ENCODE data around the gene FILIP1L. TPM values are rescaled to one million over a fixed set of nuclear protein-coding genes. Genes with fewer than 3 reads are reported as not detected.

The FILIP1L gene
- total RNA-seq, 4 donors from 2014 or later = 4.4 to 17.7 (median 13.2) TPM

DNA sequence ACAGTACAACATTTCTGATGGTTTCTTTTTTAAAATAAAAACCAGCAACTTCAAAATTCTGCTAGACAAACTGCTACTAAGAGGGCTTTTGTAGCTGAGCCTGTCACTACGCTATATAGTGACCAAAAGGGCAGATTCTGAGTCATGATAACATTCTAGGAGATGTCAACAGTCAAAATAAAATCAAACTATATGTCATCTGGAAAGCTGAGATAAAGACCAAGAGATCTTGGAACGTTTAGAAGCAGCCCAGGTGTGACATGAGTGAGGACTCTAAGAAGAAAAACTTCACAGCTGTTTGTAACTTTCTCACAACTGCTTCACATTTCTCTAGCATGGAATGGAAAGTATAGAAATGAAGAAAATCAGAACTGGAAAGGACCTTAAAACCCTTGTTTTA, 84.6 kb downstream of the FILIP1L start:
- Histone ChIP-seq H3K9me3 (no peaks in the 10 kb centered on the region), H3K27me3 (no peaks in the 10 kb centered on the region), H3K4me1 (no peaks in the 10 kb centered on the region), H3K27ac (no peak overlapping the region), H3K4me3 (replicated peaks in 1 of 3) (no peak overlapping the region), H3K36me3 (no peaks in the 10 kb centered on the region)
- intact Hi-C loops (cut with DNase I) = no loop called here
- WGBS, 2 donors = 67 to 72% methylated on average over 2 of the region's 2 CpGs
- TF ChIP-seq POLR2A (IDR thresholded peaks at IDR 0.05) (no peak), CTCF (IDR thresholded peaks at IDR 0.05) (no peak)
- no peak for DNase-seq

DNA sequence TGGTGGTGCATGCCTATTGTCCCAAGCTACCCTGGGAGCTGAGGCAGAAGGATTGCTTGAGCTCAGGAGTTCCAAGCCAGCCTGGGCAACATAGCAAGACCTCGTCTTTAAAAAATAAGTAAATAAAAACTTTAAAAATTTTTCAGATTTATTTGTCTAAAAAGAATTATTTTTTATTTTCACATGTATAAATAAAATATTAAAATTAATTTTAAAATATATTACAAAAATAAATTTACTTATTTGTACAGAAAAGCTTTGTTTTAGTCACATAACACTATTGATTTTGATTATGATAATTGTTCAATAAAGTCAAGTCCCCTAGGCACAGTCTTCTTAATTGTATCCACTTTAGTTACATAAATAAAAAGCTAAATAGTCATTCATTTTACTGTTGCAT, 85.2 kb downstream of the FILIP1L start:
- Histone ChIP-seq H3K27me3 (no peaks in the 10 kb centered on the region), H3K4me1 (peaks cover 0 to 1% of the 10 kb centered on the region in 2 donors), H3K36me3 (no peaks in the 10 kb centered on the region), H3K27ac (no peak overlapping the region), H3K4me3 (replicated peaks in 1 of 3) (no peak overlapping the region), H3K9me3 (no peaks in the 10 kb centered on the region)
- intact Hi-C loops (cut with DNase I) = no loop called here
- DNase-seq = no peak
- TF ChIP-seq POLR2A (IDR thresholded peaks at IDR 0.05) (no peak), CTCF (IDR thresholded peaks at IDR 0.05) (no peak)
- 96 to 100% methylated on average over 1 of the region's 1 CpG for WGBS, 2 donors

- TF ChIP-seq CTCF (IDR thresholded peaks at IDR 0.05) (no peak), POLR2A (IDR thresholded peaks at IDR 0.05) (no peak)
- no peaks in the 10 kb centered on the region for H3K9me3 ChIP-seq
- peaks cover 10 to 12% of the 10 kb centered on the region in 2 donors for H3K4me1 ChIP-seq
- 88 to 92% methylated on average over 1 of the region's 1 CpG for WGBS, 2 donors
- no peak overlapping the region for H3K27ac ChIP-seq
- intact Hi-C loops (cut with DNase I) = no loop called here
- DNase-seq = no peak
- H3K36me3 ChIP-seq = no peaks in the 10 kb centered on the region
- H3K27me3 ChIP-seq = no peaks in the 10 kb centered on the region
- H3K4me3 ChIP-seq (replicated peaks in 1 of 3) = no peak overlapping the region
These were observed 87.0 kb downstream of the FILIP1L start for GRCh38 chr3:100027321-100027720.

DNA sequence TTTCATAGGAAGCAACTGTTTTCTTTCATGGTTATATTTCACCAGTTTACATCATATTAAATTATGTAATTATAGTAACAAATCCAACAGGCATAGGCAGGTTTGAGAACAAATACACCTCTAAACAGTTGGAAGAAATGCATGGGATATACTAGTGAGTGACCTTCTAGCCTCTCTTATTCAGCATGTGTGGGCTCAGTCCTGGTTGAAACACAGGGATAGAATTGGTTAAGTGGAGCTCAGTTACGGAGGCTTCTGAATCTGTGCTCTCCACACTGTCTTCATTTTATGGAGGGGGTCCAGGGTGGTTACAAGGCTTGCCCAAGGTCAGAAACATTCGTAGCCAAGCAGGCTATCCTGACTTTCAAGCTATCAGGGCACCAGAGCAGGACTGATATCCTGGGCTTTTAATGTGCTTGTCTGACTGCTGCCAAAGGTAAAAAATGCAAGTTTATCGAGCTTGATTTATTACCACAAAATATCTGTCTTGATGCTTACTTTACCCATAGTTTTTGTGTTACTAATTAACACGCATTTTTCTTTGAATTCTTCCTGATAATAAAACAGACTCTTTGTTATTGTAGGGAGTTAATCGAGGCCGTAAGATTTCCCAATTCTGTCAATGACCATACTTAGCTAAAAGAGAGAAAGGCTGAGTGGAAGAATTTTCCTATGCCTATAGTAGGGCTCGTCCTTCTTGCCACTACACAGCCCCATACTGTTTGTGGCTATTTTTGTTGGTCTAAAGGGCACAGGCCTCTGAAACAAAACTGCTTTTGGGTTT, 89.6 kb downstream of the FILIP1L start:
- TF ChIP-seq POLR2A (IDR thresholded peaks at IDR 0.05) = no peak
- no peak for TF ChIP-seq CTCF (IDR thresholded peaks at IDR 0.05)
- WGBS, 2 donors = 85 to 89% methylated on average over 7 of the region's 7 CpGs
- no peaks in the 10 kb centered on the region for H3K36me3 ChIP-seq
- peaks cover 10 to 17% of the 10 kb centered on the region in 2 donors for H3K4me1 ChIP-seq
- no peaks in the 10 kb centered on the region for H3K27me3 ChIP-seq
- no peak overlapping the region for H3K4me3 ChIP-seq (replicated peaks in 1 of 3)
- intact Hi-C loops (cut with DNase I) = no loop called here
- no peak for DNase-seq
- no peak overlapping the region for H3K27ac ChIP-seq
- no peaks in the 10 kb centered on the region for H3K9me3 ChIP-seq

DNA sequence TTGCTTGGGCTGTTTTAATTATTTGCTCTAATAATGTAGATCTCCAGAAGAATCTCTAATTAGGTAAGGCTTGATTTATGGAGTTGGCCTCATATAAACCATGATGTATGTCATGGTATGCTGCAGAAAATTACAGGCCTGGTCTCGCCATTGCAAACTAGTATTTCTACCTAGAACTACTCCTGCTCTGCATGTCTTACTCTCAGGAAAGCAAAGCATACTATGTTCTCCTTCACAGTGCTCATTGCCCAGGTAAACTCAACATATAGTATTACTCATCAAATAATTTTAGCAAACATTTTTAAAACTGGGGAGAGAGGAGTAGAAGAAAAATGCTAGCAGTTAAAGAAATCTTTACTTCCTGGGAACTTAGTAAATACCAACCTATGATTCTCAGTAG, 90.7 kb downstream of the FILIP1L start:
- no peak overlapping the region for H3K4me3 ChIP-seq (replicated peaks in 1 of 3)
- H3K36me3 ChIP-seq = no peaks in the 10 kb centered on the region
- H3K9me3 ChIP-seq = no peaks in the 10 kb centered on the region
- H3K27me3 ChIP-seq = no peaks in the 10 kb centered on the region
- peaks cover 10 to 17% of the 10 kb centered on the region in 2 donors for H3K4me1 ChIP-seq
- 95% methylated on average over 1 of the region's 1 CpG for WGBS, 2 donors
- intact Hi-C loops (cut with DNase I) = no loop called here
- no peak for TF ChIP-seq POLR2A (IDR thresholded peaks at IDR 0.05)
- TF ChIP-seq CTCF (IDR thresholded peaks at IDR 0.05) = no peak
- DNase-seq = no peak
- H3K27ac ChIP-seq = no peak overlapping the region

Measured in thyroid gland (tissue), 4 donors.